IMR-90 (cell line): Measurements from ENCODE around the gene LPO. TPM values are rescaled to one million over a fixed set of nuclear protein-coding genes. Genes with fewer than 3 reads are reported as not detected.
A peak's percentile ranks its signal among the peaks of the same experiment; 100 is the strongest.

ENCODE experiments used
- ATAC-seq: fragments of 200-7000 bp; cut with Tn5 transposase; 2 replicates; pipeline ENCODE4 v1.9.1; 2020; ENCODE audit warnings: low read depth, mild to moderate bottlenecking, moderate library complexity
- BruUV-seq: library from RNA; stranded (reverse); fragments of 400-500 nt; replicated peaks from 2 replicates; lab custom pipeline; 2021; lab: Mats Ljungman, UMichigan
- CTCF ChIA-PET: fragments of 300-600 bp; formaldehyde crosslinking; extraction: SDS; loops from one replicate; lab custom pipeline; 2021; ENCODE audit warnings: antibody characterized with exemption; lab: Yijun Ruan, JAX
- POLR2A ChIA-PET: fragments of 300-600 bp; sonication (Branson Sonifier 250); formaldehyde crosslinking; loops from one replicate; lab custom pipeline; 2022; ENCODE audit warnings: antibody characterized with exemption; ENCODE audit not compliant: unreplicated experiment; lab: Charles Lee
- DNase-seq: peaks from one replicate; pipeline ENCODE4 v3.0.0; 2013
- H2AFZ ChIP-seq: replicated peaks from 2 replicates; pipeline ENCODE3; 2013; ENCODE audit warnings: low read length, mild to moderate bottlenecking; ENCODE audit not compliant: poor library complexity
- H2AK5ac ChIP-seq: 2 replicates; pipeline ENCODE4 v1.6.1; 2013; ENCODE audit warnings: low read depth, low read length, inconsistent platforms
- H2AK9ac ChIP-seq: replicated peaks from 2 replicates; pipeline ENCODE3; 2013; ENCODE audit warnings: mild to moderate bottlenecking, low read depth, low read length, moderate library complexity; ENCODE audit not compliant: poor library complexity
- H2BK120ac ChIP-seq: 2 replicates; pipeline ENCODE4 v1.6.1; 2013; ENCODE audit warnings: low read depth, low read length, inconsistent platforms
- H2BK15ac ChIP-seq: 3 replicates; pipeline ENCODE4 v1.6.1; 2013; ENCODE audit warnings: low read depth, low read length, inconsistent platforms
- H2BK20ac ChIP-seq: 2 replicates; pipeline ENCODE4 v1.6.1; 2013; ENCODE audit warnings: low read depth, mild to moderate bottlenecking, inconsistent platforms, low read length, moderate library complexity
- H2BK5ac ChIP-seq: 2 replicates; pipeline ENCODE4 v1.6.1; 2013; ENCODE audit warnings: mild to moderate bottlenecking, low read depth, low read length, inconsistent platforms; ENCODE audit not compliant: poor library complexity, severe bottlenecking
- H3K14ac ChIP-seq: replicated peaks from 2 replicates; pipeline ENCODE4 v1.6.1; 2013; ENCODE audit warnings: low read depth, low read length, inconsistent platforms
- H3K18ac ChIP-seq: 2 replicates; pipeline ENCODE4 v1.6.1; 2013; ENCODE audit warnings: low read depth, low read length, control low read depth
- H3K23ac ChIP-seq: 2 replicates; pipeline ENCODE4 v1.6.1; 2013; ENCODE audit warnings: low read depth, low read length, inconsistent platforms
- H3K27ac ChIP-seq: 2 replicates; pipeline ENCODE4 v1.5.1; 2013; ENCODE audit warnings: mild to moderate bottlenecking, control low read depth, low read length; ENCODE audit not compliant: insufficient read depth
- H3K27me3 ChIP-seq: 2 replicates; pipeline ENCODE4 v1.6.1; 2013; ENCODE audit warnings: low read length; ENCODE audit not compliant: control insufficient read depth, insufficient read depth
- H3K36me3 ChIP-seq: 2 replicates; pipeline ENCODE4 v1.6.1; 2013; ENCODE audit warnings: low read length, mixed read lengths; ENCODE audit not compliant: control insufficient read depth, insufficient read depth
- H3K4ac ChIP-seq: 2 replicates; pipeline ENCODE4 v1.6.1; 2013; ENCODE audit warnings: low read depth, low read length, inconsistent platforms
- H3K4me1 ChIP-seq: 2 replicates; pipeline ENCODE4 v1.6.1; 2013; ENCODE audit warnings: low read length, mixed read lengths; ENCODE audit not compliant: control insufficient read depth, insufficient read depth
- H3K4me2 ChIP-seq: 2 replicates; pipeline ENCODE4 v1.6.1; 2013; ENCODE audit warnings: low read depth, mild to moderate bottlenecking, control low read depth, low read length, moderate library complexity
- H3K4me3 ChIP-seq: 2 replicates; pipeline ENCODE4 v1.5.1; 2013; ENCODE audit warnings: low read depth, mild to moderate bottlenecking, control low read depth, low read length, moderate library complexity; ENCODE audit not compliant: insufficient read depth
- H3K56ac ChIP-seq: 2 replicates; pipeline ENCODE4 v1.6.1; 2013; ENCODE audit warnings: low read length, inconsistent platforms; ENCODE audit not compliant: insufficient read depth; ENCODE audit errors: extremely low read depth
- H3K79me1 ChIP-seq, 2 experiments: 2 replicates each; pipeline ENCODE4 v1.6.1; 2013; ENCODE audit warnings: low read length in 2 of 2, inconsistent platforms in 1 of 2, low read depth in 1 of 2
- H3K9ac ChIP-seq: 2 replicates; pipeline ENCODE4 v1.6.1; 2013; ENCODE audit warnings: low read depth, low read length, control low read depth
- H3K9me1 ChIP-seq: 2 replicates; pipeline ENCODE4 v1.6.1; 2013; ENCODE audit warnings: low read length, inconsistent platforms; ENCODE audit not compliant: insufficient read depth
- H3K9me3 ChIP-seq: 2 replicates; pipeline ENCODE4 v1.6.1; 2013; ENCODE audit warnings: low read length; ENCODE audit not compliant: control insufficient read depth, insufficient read depth
- H4K20me1 ChIP-seq: 2 replicates; pipeline ENCODE4 v1.6.1; 2013; ENCODE audit warnings: low read length, inconsistent platforms; ENCODE audit not compliant: insufficient read depth
- H4K5ac ChIP-seq: 2 replicates; pipeline ENCODE4 v1.6.1; 2013; ENCODE audit warnings: mild to moderate bottlenecking, low read depth, low read length, control low read depth
- H4K8ac ChIP-seq, 2 experiments: 2 replicates each; pipeline ENCODE4 v1.6.1; 2013; ENCODE audit warnings: low read depth in 2 of 2, low read length in 2 of 2, control low read depth in 1 of 2, inconsistent platforms in 1 of 2
- H4K91ac ChIP-seq: 2 replicates; pipeline ENCODE4 v1.6.1; 2013; ENCODE audit warnings: low read depth, low read length, inconsistent platforms; ENCODE audit not compliant: insufficient read depth
- CEBPB ChIP-seq: IDR thresholded peaks from 2 replicates; pipeline ENCODE4 v1.6.1; 2012; ENCODE audit warnings: low read depth, low read length, improper control_type of control experiment
- MXI1 ChIP-seq: IDR thresholded peaks from 2 replicates; pipeline ENCODE4 v1.6.1; 2012; ENCODE audit warnings: low read depth, mild to moderate bottlenecking, low read length, moderate library complexity, borderline replicate concordance
- RAD21 ChIP-seq: IDR thresholded peaks from 2 replicates; pipeline ENCODE4 v1.6.1; 2012; ENCODE audit warnings: low read length, improper control_type of control experiment
- RFX5 ChIP-seq: IDR thresholded peaks from 2 replicates; pipeline ENCODE4 v1.8.0; 2012; ENCODE audit warnings: low read depth, mild to moderate bottlenecking, low read length, moderate library complexity
- WGBS, 2 experiments: methylation state at CpG; one replicate each; pipeline versions ENCODE4 v1.1.5 to v1.1.7; 2013; ENCODE audit warnings: missing lambda C conversion rate in 2 of 2; ENCODE audit not compliant: insufficient read length in 1 of 2; ENCODE audit errors: extremely low coverage in 2 of 2; 5-methylcytosine and 5-hydroxymethylcytosine counted together
- dilution Hi-C: fragments of 300-500 bp; cut with HindIII; formaldehyde crosslinking; loops from one replicate; pipeline ENCODE4 v1.14.3; 2018; ENCODE audit warnings: low sequenced_read_pairs; ENCODE audit not compliant: unreplicated experiment
- in situ Hi-C: fragments of 300-500 bp; cut with MboI; formaldehyde crosslinking; loops from 3 replicates; pipeline ENCODE4 v1.14.3; 2019; ENCODE audit warnings: low sequenced_read_pairs, inconsistent platforms, mixed read lengths
- intact Hi-C: fragments of 100-400 bp; cut with micrococcal nuclease; formaldehyde crosslinking; loops from 2 replicates; pipeline ENCODE4 v1.10.0; 2022
- polyA plus RNA-seq, 3 experiments: library from polyadenylated mRNA; depleted of rRNA; stranded (reverse); fragments of >200 nt; gene quantifications; 2 replicates each; pipeline ENCODE4 v1.2.3, GENCODE V29; 2012; ENCODE audit warnings: low replicate concordance in 1 of 3
- total RNA-seq: library from RNA; depleted of rRNA; stranded (reverse); fragments of >200 nt; gene quantifications from 2 replicates; pipeline ENCODE4 v1.2.3, GENCODE V29; 2012

The LPO gene
- total and polyA plus RNA-seq, 2 of the 4 experiments (the other 2 are of a cell fraction) = not detected

- Histone ChIP-seq H3K4me1 (no peaks in the 10 kb centered on the region), H2BK20ac (no peak overlapping the region), H3K4ac (no peak overlapping the region), H2AFZ (no peak overlapping the region), H3K56ac (no peak overlapping the region), H3K23ac (no peak overlapping the region), H3K36me3 (no peaks in the 10 kb centered on the region), H2AK5ac (no peak overlapping the region), H3K9me1 (no peaks in the 10 kb centered on the region), H4K91ac (no peak overlapping the region), H2BK5ac (no peak overlapping the region), H3K79me1 (no peaks in the 10 kb centered on the region), H3K9me3 (no peaks in the 10 kb centered on the region), H4K5ac (no peak overlapping the region), H2AK9ac (no peak overlapping the region), H3K9ac (no peak overlapping the region), H3K27me3 (peaks cover 74% of the 10 kb centered on the region), H3K4me2 (no peak overlapping the region), H3K4me3 (no peak overlapping the region), H4K8ac (no peak overlapping the region), H3K14ac (no peak overlapping the region), H3K27ac (no peak overlapping the region), H4K20me1 (no peaks in the 10 kb centered on the region), H3K18ac (no peak overlapping the region), H2BK15ac (no peak overlapping the region), H2BK120ac (no peak overlapping the region)
- intact Hi-C loops (no loop called here), in situ Hi-C loops (no loop called here), dilution Hi-C loops (no loop called here)
- CTCF ChIA-PET = no interaction called here
- whole genome bisulfite sequencing, 2 experiments = no CpG with 5 or more reads among the region's 10 CpGs
- no TSS peak for BruUV-seq
- DNase-seq = peak; percentile 11
- POLR2A ChIA-PET = no interaction called here
- TF ChIP-seq RAD21 (no peak), MXI1 (no peak), RFX5 (no peak), CEBPB (no peak)
- ATAC-seq = no peak
These were observed 7.2 kb downstream of the LPO start for GRCh38 chr17:58245428-58246103.
